Measurements from ENCODE around the gene ANKEF1. TPM values are rescaled to one million over a fixed set of nuclear protein-coding genes. Genes with fewer than 3 reads are reported as not detected.

ANKEF1 gene
- total RNA-seq, 3 donors from 2014 or later (not counting 1 experiment from before 2014, with no cell fraction given) = 1.6 to 1.9 (median 1.8) TPM

- Histone ChIP-seq H3K4me1 (ENCODE audit: control insufficient read depth, insufficient read depth, low read length) (no peaks in the 10 kb centered on the region), H3K4me3 (ENCODE audit: low read length) (no peak overlapping the region), H3K27ac (ENCODE audit: low read length) (no peak overlapping the region), H3K36me3 (ENCODE audit: control insufficient read depth, insufficient read depth, low read length) (no peaks in the 10 kb centered on the region), H3K9me3 (ENCODE audit: control insufficient read depth, insufficient read depth, low read length) (no peaks in the 10 kb centered on the region), H3K27me3 (ENCODE audit: control insufficient read depth, insufficient read depth, low read length) (no peaks in the 10 kb centered on the region)
- Mint-ChIP-seq H3K4me3 (no peak overlapping the region), H3K4me1 (no peaks in the 10 kb centered on the region), H3K27me3 (ENCODE audit: low read depth in 2 of 2) (peaks cover 0 to 5% of the 10 kb centered on the region in 2 donors), H3K27ac (no peak overlapping the region), H3K9me3 (peaks cover 0 to 3% of the 10 kb centered on the region in 2 donors), H3K36me3 (no peaks in the 10 kb centered on the region)
- DNase-seq (no peak), ATAC-seq (no peak)
- intact Hi-C loops (cut with micrococcal nuclease) = no loop called here
- TF ChIP-seq CTCF (IDR thresholded peaks at IDR 0.05) = no peak
- WGBS (ENCODE audit: insufficient coverage) = 75% methylated on average over 2 of the region's 3 CpGs
Measured at GRCh38 chr20:9995510-9996272, 39.1 kb upstream of the ANKEF1 start.

- peaks cover 0 to 3% of the 10 kb centered on the region in 2 donors for H3K27me3 Mint-ChIP-seq (ENCODE audit: low read depth in 2 of 2)
- no peaks in the 10 kb centered on the region for H3K36me3 Mint-ChIP-seq
- H3K9me3 Mint-ChIP-seq = peaks cover 0 to 3% of the 10 kb centered on the region in 2 donors
- Histone ChIP-seq H3K27me3 (ENCODE audit: control insufficient read depth, insufficient read depth, low read length) (no peaks in the 10 kb centered on the region), H3K9me3 (ENCODE audit: control insufficient read depth, insufficient read depth, low read length) (no peaks in the 10 kb centered on the region), H3K4me3 (ENCODE audit: low read length) (no peak overlapping the region), H3K4me1 (ENCODE audit: control insufficient read depth, insufficient read depth, low read length) (no peaks in the 10 kb centered on the region), H3K36me3 (ENCODE audit: control insufficient read depth, insufficient read depth, low read length) (no peaks in the 10 kb centered on the region), H3K27ac (ENCODE audit: low read length) (no peak overlapping the region)
- ATAC-seq (no peak), DNase-seq (no peak)
- intact Hi-C loops (cut with micrococcal nuclease) = no loop called here
- no peak for TF ChIP-seq CTCF (IDR thresholded peaks at IDR 0.05)
- WGBS (ENCODE audit: insufficient coverage) = no CpG with 5 or more reads among the region's 1 CpG
- H3K4me3 Mint-ChIP-seq = no peak overlapping the region
- no peaks in the 10 kb centered on the region for H3K4me1 Mint-ChIP-seq
- H3K27ac Mint-ChIP-seq = no peak overlapping the region
Measured at GRCh38 chr20:9996944-9997343, 37.8 kb upstream of the ANKEF1 start.

- 25% methylated on average over 1 of the region's 1 CpG for WGBS (ENCODE audit: insufficient coverage)
- Histone ChIP-seq H3K27ac (ENCODE audit: low read length) (no peak overlapping the region), H3K9me3 (ENCODE audit: control insufficient read depth, insufficient read depth, low read length) (no peaks in the 10 kb centered on the region), H3K36me3 (ENCODE audit: control insufficient read depth, insufficient read depth, low read length) (no peaks in the 10 kb centered on the region), H3K4me1 (ENCODE audit: control insufficient read depth, insufficient read depth, low read length) (no peaks in the 10 kb centered on the region), H3K27me3 (ENCODE audit: control insufficient read depth, insufficient read depth, low read length) (no peaks in the 10 kb centered on the region), H3K4me3 (ENCODE audit: low read length) (no peak overlapping the region)
- Mint-ChIP-seq H3K4me3 (no peak overlapping the region), H3K36me3 (no peaks in the 10 kb centered on the region), H3K27ac (no peak overlapping the region), H3K9me3 (peaks cover 0 to 2% of the 10 kb centered on the region in 2 donors), H3K4me1 (no peaks in the 10 kb centered on the region), H3K27me3 (ENCODE audit: low read depth in 2 of 2) (peaks cover 0 to 3% of the 10 kb centered on the region in 2 donors)
- DNase-seq (no peak), ATAC-seq (no peak)
- no peak for TF ChIP-seq CTCF (IDR thresholded peaks at IDR 0.05)
- intact Hi-C loops (cut with micrococcal nuclease) = no loop called here
Measured at GRCh38 chr20:9999645-10000044, 35.1 kb upstream of the ANKEF1 start.

GRCh38 chr20:10002866-10003265, 31.9 kb upstream of the ANKEF1 start:
- Histone ChIP-seq H3K27me3 (ENCODE audit: control insufficient read depth, insufficient read depth, low read length) (no peaks in the 10 kb centered on the region), H3K9me3 (ENCODE audit: control insufficient read depth, insufficient read depth, low read length) (no peaks in the 10 kb centered on the region), H3K4me1 (ENCODE audit: control insufficient read depth, insufficient read depth, low read length) (no peaks in the 10 kb centered on the region), H3K36me3 (ENCODE audit: control insufficient read depth, insufficient read depth, low read length) (no peaks in the 10 kb centered on the region), H3K4me3 (ENCODE audit: low read length) (no peak overlapping the region), H3K27ac (ENCODE audit: low read length) (no peak overlapping the region)
- Mint-ChIP-seq H3K27me3 (ENCODE audit: low read depth in 2 of 2) (peaks cover 9 to 22% of the 10 kb centered on the region in 2 donors), H3K9me3 (peaks cover 0 to under 1% of the 10 kb centered on the region in 2 donors), H3K4me1 (no peaks in the 10 kb centered on the region), H3K27ac (no peak overlapping the region), H3K36me3 (no peaks in the 10 kb centered on the region), H3K4me3 (no peak overlapping the region)
- intact Hi-C loops (cut with micrococcal nuclease) = no loop called here
- DNase-seq (no peak), ATAC-seq (no peak)
- 80% methylated on average over 1 of the region's 1 CpG for whole genome bisulfite sequencing (ENCODE audit: insufficient coverage)
- TF ChIP-seq CTCF (IDR thresholded peaks at IDR 0.05) = no peak
